AG08395 (cell line): ENCODE results near the gene PTPRA.
"Not testable (repeated sequence)": the region's sequence is repeated elsewhere in the genome, so short reads cannot be mapped to it uniquely, and the experiment has no call there.

ENCODE experiments used
- DNase-seq: peaks from one replicate; pipeline ENCODE4 v3.0.0; 2012; ENCODE audit warnings: mixed read lengths, low spot score

Gene PTPRA

GRCh38 chr20:3074812-3075211, 201.5 kb downstream of the PTPRA start:
- no peak for DNase-seq

- not testable (repeated sequence) for DNase-seq
Measured at GRCh38 chr20:3075315-3075714, 202.0 kb downstream of the PTPRA start.

- DNase-seq, result no peak
Measured at GRCh38 chr20:3077618-3078134, 204.4 kb downstream of the PTPRA start.

GRCh38 chr20:3080939-3081388, 207.7 kb downstream of the PTPRA start:
- DNase-seq, result peak; percentile 95

GRCh38 chr20:3081641-3082040, 208.4 kb downstream of the PTPRA start:
- no peak for DNase-seq

GRCh38 chr20:3082306-3082951, 209.1 kb downstream of the PTPRA start:
- no peak for DNase-seq

GRCh38 chr20:3082955-3083952, 210.0 kb downstream of the PTPRA start:
- no peak for DNase-seq

GRCh38 chr20:3084283-3084985, 211.2 kb downstream of the PTPRA start, which contains the start of gene AVP:
Gene AVP (minus strand): TSS chr20:3084724. CDS start chr20:3084674, 50 bp downstream.
- DNase-seq, result no peak

GRCh38 chr20:3084986-3085360, 211.7 kb downstream of the PTPRA start:
- DNase-seq, result no peak

GRCh38 chr20:3085571-3086072, 212.3 kb downstream of the PTPRA start:
- DNase-seq, result no peak

GRCh38 chr20:3088031-3088430, 214.8 kb downstream of the PTPRA start:
- DNase-seq, result no peak
